Trophoblast cell (in vitro differentiated cells and primary cell): ENCODE results near the gene OR4D1.

Source experiments
- DNase-seq, 2 donors: peaks; one replicate each; pipeline ENCODE4 v3.0.0-alpha.2; 2016
- H2AFZ ChIP-seq: 2 replicates; pipeline ENCODE4 v1.6.1; 2013; ENCODE audit warnings: low read length, moderate library complexity, mild to moderate bottlenecking; ENCODE audit not compliant: insufficient read depth, poor library complexity
- H2AK5ac ChIP-seq: 2 replicates; pipeline ENCODE4 v1.6.1; 2013; ENCODE audit warnings: mild to moderate bottlenecking, low read length
- H2BK120ac ChIP-seq: 2 replicates; pipeline ENCODE4 v1.6.1; 2013; ENCODE audit warnings: low read length, mild to moderate bottlenecking, moderate library complexity; ENCODE audit not compliant: insufficient read depth, poor library complexity
- H2BK12ac ChIP-seq: 2 replicates; pipeline ENCODE4 v1.6.1; 2013; ENCODE audit warnings: mild to moderate bottlenecking, low read length, moderate library complexity
- H2BK5ac ChIP-seq: 2 replicates; pipeline ENCODE4 v1.6.1; 2013; ENCODE audit warnings: low read length, low read depth, moderate library complexity, mild to moderate bottlenecking; ENCODE audit not compliant: poor library complexity
- H3K14ac ChIP-seq: 2 replicates; pipeline ENCODE4 v1.6.1; 2013; ENCODE audit warnings: mild to moderate bottlenecking, low read length
- H3K18ac ChIP-seq: 2 replicates; pipeline ENCODE4 v1.6.1; 2013; ENCODE audit warnings: mild to moderate bottlenecking, low read length
- H3K23ac ChIP-seq: 2 replicates; pipeline ENCODE4 v1.6.1; 2013; ENCODE audit warnings: low read length
- H3K27ac ChIP-seq: 2 replicates; pipeline ENCODE4 v1.5.1; 2013; ENCODE audit warnings: low read depth, mild to moderate bottlenecking, inconsistent platforms, low read length, moderate library complexity
- H3K27me3 ChIP-seq: 2 replicates; pipeline ENCODE4 v1.6.1; 2013; ENCODE audit warnings: inconsistent platforms, mild to moderate bottlenecking, low read length, moderate library complexity; ENCODE audit not compliant: insufficient read depth
- H3K36me3 ChIP-seq, 2 experiments: 1 replicate in 1 of 2; 2 replicates in 1 of 2; pipeline ENCODE4 v1.6.1; 2013; ENCODE audit warnings: low read length in 2 of 2, mild to moderate bottlenecking in 2 of 2, moderate library complexity in 1 of 2; ENCODE audit not compliant: insufficient read depth in 2 of 2, control insufficient read depth in 1 of 2
- H3K4ac ChIP-seq: 2 replicates; pipeline ENCODE4 v1.6.1; 2013; ENCODE audit warnings: low read depth, mild to moderate bottlenecking, low read length, moderate library complexity
- H3K4me1 ChIP-seq, 2 experiments: 1 replicate in 1 of 2; 2 replicates in 1 of 2; pipeline ENCODE4 v1.6.1; 2013; ENCODE audit warnings: low read length in 2 of 2, mild to moderate bottlenecking in 2 of 2, moderate library complexity in 1 of 2; ENCODE audit not compliant: insufficient read depth in 2 of 2, control insufficient read depth in 1 of 2
- H3K4me2 ChIP-seq: 2 replicates; pipeline ENCODE4 v1.6.1; 2013; ENCODE audit warnings: inconsistent platforms, mild to moderate bottlenecking, low read length, moderate library complexity
- H3K4me3 ChIP-seq: 2 replicates; pipeline ENCODE4 v1.5.1; 2013; ENCODE audit warnings: mild to moderate bottlenecking, low read depth, low read length, inconsistent platforms
- H3K79me1 ChIP-seq: one replicate; pipeline ENCODE4 v1.6.1; 2013; ENCODE audit warnings: low read length
- H3K79me2 ChIP-seq: 2 replicates; pipeline ENCODE4 v1.6.1; 2013; ENCODE audit warnings: low read length, mild to moderate bottlenecking; ENCODE audit not compliant: control insufficient read depth, insufficient read depth, poor library complexity
- H3K9ac ChIP-seq: 2 replicates; pipeline ENCODE4 v1.6.1; 2013; ENCODE audit warnings: mild to moderate bottlenecking, low read length
- H3K9me3 ChIP-seq: 2 replicates; pipeline ENCODE4 v1.6.1; 2013; ENCODE audit warnings: low read depth, mild to moderate bottlenecking, control low read depth, inconsistent platforms, low read length; ENCODE audit not compliant: insufficient read depth
- H4K12ac ChIP-seq: 2 replicates; pipeline ENCODE4 v1.6.1; 2013; ENCODE audit warnings: low read depth, mild to moderate bottlenecking, low read length, moderate library complexity
- H4K8ac ChIP-seq: 2 replicates; pipeline ENCODE4 v1.6.1; 2013; ENCODE audit warnings: low read depth, mild to moderate bottlenecking, low read length, moderate library complexity
- H4K91ac ChIP-seq: one replicate; pipeline ENCODE4 v1.6.1; 2013; ENCODE audit warnings: low read depth, mild to moderate bottlenecking, low read length, moderate library complexity
- WGBS: extraction: QIAGEN DNeasy Blood & Tissue Kit; methylation state at CpG from one replicate; pipeline ENCODE4 v1.1.7; 2013; ENCODE audit warnings: missing lambda C conversion rate; ENCODE audit not compliant: insufficient read length, insufficient coverage; ENCODE audit errors: extremely low coverage; 5-methylcytosine and 5-hydroxymethylcytosine counted together

The OR4D1 gene

DNA sequence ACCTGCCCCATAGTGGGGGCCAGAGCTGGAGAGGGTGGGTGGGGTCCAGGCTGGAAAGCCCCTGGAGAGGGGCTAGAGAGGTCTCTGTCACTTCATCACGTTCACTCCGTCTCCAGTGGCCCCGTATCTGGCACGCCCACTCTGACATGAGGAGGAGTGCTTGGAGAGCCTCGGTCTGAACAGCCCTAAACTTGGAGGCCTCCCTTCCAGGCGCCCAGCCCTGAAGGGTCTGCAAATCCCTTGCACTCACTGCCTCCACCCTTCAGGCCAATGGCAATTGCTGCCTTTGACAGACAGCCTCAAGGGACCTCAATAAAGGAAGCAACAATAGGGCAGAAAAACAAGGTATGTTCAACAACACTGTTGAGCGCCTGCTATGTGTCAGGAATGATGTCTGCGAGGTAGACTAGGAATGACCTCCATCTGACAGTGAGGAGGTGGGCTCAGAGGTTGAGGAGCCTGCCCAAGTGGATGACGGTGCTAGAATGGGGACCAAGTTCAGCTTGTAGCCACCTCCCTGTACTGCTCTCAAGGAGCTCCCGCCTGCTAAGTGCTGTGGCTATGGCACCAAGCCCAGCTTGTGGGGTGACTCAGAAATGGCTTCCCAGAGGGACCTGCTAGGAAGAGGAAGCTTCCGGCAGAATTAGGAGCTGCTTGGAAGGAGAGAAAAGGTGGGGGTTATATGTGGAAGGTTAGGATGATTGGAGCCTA lies 41.4 kb downstream of the OR4D1 start:
- H3K4me2 ChIP-seq, result no peak overlapping the region
- H3K23ac ChIP-seq, result no peak overlapping the region
- H3K4ac ChIP-seq, result no peak overlapping the region
- H4K12ac ChIP-seq, result no peak overlapping the region
- H3K36me3 ChIP-seq, result no peaks in the 10 kb centered on the region
- DNase-seq, result no peak
- no peak overlapping the region for H3K18ac ChIP-seq
- no peak overlapping the region for H2BK12ac ChIP-seq
- no peak overlapping the region for H2BK120ac ChIP-seq
- no peak overlapping the region for H3K4me3 ChIP-seq
- no peak overlapping the region for H3K27ac ChIP-seq
- H3K9ac ChIP-seq, result no peak overlapping the region
- H4K91ac ChIP-seq, result no peak overlapping the region
- H3K4me1 ChIP-seq, result peaks cover 0 to 4% of the 10 kb centered on the region in 2 experiments
- H3K27me3 ChIP-seq, result no peaks in the 10 kb centered on the region
- H2AFZ ChIP-seq, result no peak overlapping the region
- H3K9me3 ChIP-seq, result peaks cover 2% of the 10 kb centered on the region
- no peak overlapping the region for H2BK5ac ChIP-seq
- no peak overlapping the region for H3K14ac ChIP-seq
- H4K8ac ChIP-seq, result no peak overlapping the region
- H3K79me2 ChIP-seq, result no peaks in the 10 kb centered on the region
- no CpG with 5 or more reads among the region's 11 CpGs for WGBS
- H2AK5ac ChIP-seq, result no peak overlapping the region
- H3K79me1 ChIP-seq, result no peaks in the 10 kb centered on the region

- H3K27ac ChIP-seq, result no peak overlapping the region
- no peak overlapping the region for H3K4me3 ChIP-seq
- H3K14ac ChIP-seq, result no peak overlapping the region
- no peaks in the 10 kb centered on the region for H3K79me2 ChIP-seq
- H2BK120ac ChIP-seq, result no peak overlapping the region
- no peaks in the 10 kb centered on the region for H3K36me3 ChIP-seq
- no peak overlapping the region for H2BK5ac ChIP-seq
- no peaks in the 10 kb centered on the region for H3K79me1 ChIP-seq
- H3K9me3 ChIP-seq, result no peaks in the 10 kb centered on the region
- H3K27me3 ChIP-seq, result no peaks in the 10 kb centered on the region
- no peak overlapping the region for H3K18ac ChIP-seq
- no peak overlapping the region for H3K4ac ChIP-seq
- DNase-seq, result no peak
- no peak overlapping the region for H3K9ac ChIP-seq
- no peak overlapping the region for H3K4me2 ChIP-seq
- H4K12ac ChIP-seq, result no peak overlapping the region
- no peak overlapping the region for H2AK5ac ChIP-seq
- no peak overlapping the region for H4K91ac ChIP-seq
- no peak overlapping the region for H2AFZ ChIP-seq
- WGBS, result no CpG with 5 or more reads among the region's 14 CpGs
- no peak overlapping the region for H3K23ac ChIP-seq
- H2BK12ac ChIP-seq, result no peak overlapping the region
- no peaks in the 10 kb centered on the region for H3K4me1 ChIP-seq
- no peak overlapping the region for H4K8ac ChIP-seq
These were observed 43.2 kb downstream of the OR4D1 start for GRCh38 chr17:58191241-58191896.

DNA sequence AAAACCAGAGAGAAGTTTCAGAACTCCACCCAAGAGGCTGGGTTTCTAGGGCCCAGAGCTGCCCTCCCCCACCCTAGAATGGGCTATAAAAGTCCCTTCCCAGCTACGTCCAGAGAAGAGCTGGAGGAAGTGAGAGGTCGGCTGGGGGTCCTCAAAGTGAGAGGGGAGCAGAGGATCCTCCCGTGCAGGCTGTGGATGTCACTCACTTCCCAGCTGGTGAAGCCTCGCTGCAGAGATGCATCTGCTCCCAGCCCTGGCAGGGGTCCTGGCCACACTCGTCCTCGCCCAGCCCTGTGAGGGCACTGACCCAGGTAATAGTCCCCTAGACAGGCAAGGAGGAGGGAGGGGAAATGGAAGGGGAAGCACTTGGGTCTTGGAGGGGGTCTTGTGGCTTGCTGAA lies 44.4 kb downstream of the OR4D1 start, which contains the start of gene EPX:
EPX (plus strand) TSS at position 115 of the 400 bp plus-strand sequence; CDS start at position 236, 121 bp downstream.
- H3K79me2 ChIP-seq, result no peaks in the 10 kb centered on the region
- H3K9me3 ChIP-seq, result peaks cover 3% of the 10 kb centered on the region
- no peak within 1 kb of the TSS for H4K12ac ChIP-seq
- H3K79me1 ChIP-seq, result no peaks in the 10 kb centered on the region
- no peak within 1 kb of the TSS for H4K8ac ChIP-seq
- H4K91ac ChIP-seq, result no peak within 1 kb of the TSS
- H2BK120ac ChIP-seq, result no peak within 1 kb of the TSS
- no peak within 1 kb of the TSS for H2BK5ac ChIP-seq
- H3K36me3 ChIP-seq, result no peaks in the 10 kb centered on the region
- no peak for DNase-seq
- no peak within 1 kb of the TSS for H3K4me3 ChIP-seq
- H3K4ac ChIP-seq, result no peak within 1 kb of the TSS
- no peaks in the 10 kb centered on the region for H3K4me1 ChIP-seq
- no peaks in the 10 kb centered on the region for H3K27me3 ChIP-seq
- no peak within 1 kb of the TSS for H3K18ac ChIP-seq
- no peak within 1 kb of the TSS for H2AFZ ChIP-seq
- WGBS, result no CpG with 5 or more reads among the region's 6 CpGs
- H3K23ac ChIP-seq, result no peak within 1 kb of the TSS
- no peak within 1 kb of the TSS for H2AK5ac ChIP-seq
- H3K9ac ChIP-seq, result no peak within 1 kb of the TSS
- H3K4me2 ChIP-seq, result no peak within 1 kb of the TSS
- no peak within 1 kb of the TSS for H3K27ac ChIP-seq
- no peak within 1 kb of the TSS for H3K14ac ChIP-seq
- H2BK12ac ChIP-seq, result no peak within 1 kb of the TSS

DNA sequence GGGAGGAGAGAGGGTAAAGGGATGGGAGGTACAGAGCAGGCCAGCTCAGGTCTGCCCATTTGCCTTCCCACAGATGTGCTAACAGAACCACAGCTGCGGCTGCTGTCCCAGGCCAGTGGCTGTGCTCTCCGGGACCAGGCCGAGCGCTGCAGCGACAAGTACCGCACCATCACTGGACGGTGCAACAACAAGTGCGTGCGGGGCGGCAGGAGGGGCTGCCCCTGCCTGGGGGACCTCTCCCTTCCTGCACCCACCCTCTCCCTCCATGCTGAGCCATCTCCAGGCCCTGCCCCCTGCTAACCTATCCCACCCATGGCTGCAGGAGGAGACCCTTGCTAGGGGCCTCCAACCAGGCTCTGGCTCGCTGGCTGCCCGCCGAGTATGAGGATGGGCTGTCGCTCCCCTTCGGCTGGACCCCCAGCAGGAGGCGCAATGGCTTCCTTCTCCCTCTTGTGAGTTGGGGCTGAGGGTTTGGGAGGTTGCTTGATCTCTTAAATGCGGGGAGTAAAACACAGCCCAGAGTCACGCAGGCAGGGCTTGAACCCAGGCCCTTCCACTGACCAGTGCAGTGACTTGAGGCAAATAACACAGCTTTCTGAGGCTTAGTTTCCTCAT lies 45.6 kb downstream of the OR4D1 start:
- H3K36me3 ChIP-seq, result no peaks in the 10 kb centered on the region
- no peak overlapping the region for H2AK5ac ChIP-seq
- no peak overlapping the region for H2BK5ac ChIP-seq
- no peak overlapping the region for H3K23ac ChIP-seq
- no CpG with 5 or more reads among the region's 18 CpGs for WGBS
- no peak overlapping the region for H3K27ac ChIP-seq
- H3K4me3 ChIP-seq, result peak overlapping the region; percentile 55
- H3K79me1 ChIP-seq, result no peaks in the 10 kb centered on the region
- no peak overlapping the region for H3K4me2 ChIP-seq
- H3K14ac ChIP-seq, result no peak overlapping the region
- H3K27me3 ChIP-seq, result no peaks in the 10 kb centered on the region
- no peak overlapping the region for H3K9ac ChIP-seq
- H3K79me2 ChIP-seq, result no peaks in the 10 kb centered on the region
- no peak overlapping the region for H2BK12ac ChIP-seq
- H3K4ac ChIP-seq, result no peak overlapping the region
- no peak overlapping the region for H2BK120ac ChIP-seq
- H4K8ac ChIP-seq, result no peak overlapping the region
- H4K12ac ChIP-seq, result no peak overlapping the region
- no peak overlapping the region for H2AFZ ChIP-seq
- H3K4me1 ChIP-seq, result no peaks in the 10 kb centered on the region
- H4K91ac ChIP-seq, result no peak overlapping the region
- H3K9me3 ChIP-seq, result peaks cover 3% of the 10 kb centered on the region
- DNase-seq, result no peak
- H3K18ac ChIP-seq, result no peak overlapping the region
